A549 (cell line): ENCODE results near the gene PDLIM5. TPM values are rescaled to one million over a fixed set of nuclear protein-coding genes. Genes with fewer than 3 reads are reported as not detected.

ENCODE experiments used
- ATAC-seq, 2 experiments: fragments of 200-7000 bp in 1 of 2; fragments of >200 bp in 1 of 2; cut with Nextera tagmentation in 1 of 2; cut with Tn5 transposase in 1 of 2; 3 replicates each; pipeline versions ENCODE4 v1.8.0 to v1.9.1; 2018 to 2020; ENCODE audit warnings: mild to moderate bottlenecking in 1 of 2, moderate library complexity in 1 of 2
- CTCF ChIA-PET: fragments of 300-600 bp; sonication (Branson Sonifier 250); formaldehyde crosslinking; extraction: SDS; loops from one replicate; lab custom pipeline; 2021; ENCODE audit warnings: antibody characterized with exemption, inconsistent platforms; lab: Yijun Ruan, JAX
- POLR2A ChIA-PET: fragments of 350-600 bp; formaldehyde crosslinking; extraction: SDS; loops from one replicate; lab custom pipeline; 2021; ENCODE audit warnings: antibody characterized with exemption, inconsistent platforms; lab: Yijun Ruan, JAX
- DNase-seq, 2 experiments: peaks; one replicate each; pipeline versions ENCODE4 v3.0.0 to v3.0.0-alpha.2; 2011 to 2016; ENCODE audit warnings: low read depth in 1 of 2, low spot score in 1 of 2
- FAIRE-seq: peaks from 2 replicates; lab custom pipeline; 2011; peaks lifted over from hg19 to GRCh38; lab: Jason Lieb, UNC
- H3K27ac ChIP-seq, 2 experiments: fragments of >200 bp; sonication (Bioruptor Twin); formaldehyde crosslinking; 3 replicates each; pipeline ENCODE4 v1.5.1; 2016 to 2017
- H3K4me1 ChIP-seq: fragments of >200 bp; sonication (Bioruptor Twin); formaldehyde crosslinking; 3 replicates; pipeline ENCODE4 v1.6.1; 2016
- H3K4me2 ChIP-seq: fragments of >200 bp; sonication (Bioruptor Twin); formaldehyde crosslinking; 3 replicates; pipeline ENCODE4 v1.6.1; 2016
- H3K4me3 ChIP-seq: fragments of >200 bp; sonication (Bioruptor Twin); formaldehyde crosslinking; 3 replicates; pipeline ENCODE4 v1.5.1; 2016
- H3K9me3 ChIP-seq: fragments of >200 bp; sonication (Bioruptor Twin); formaldehyde crosslinking; 3 replicates; pipeline ENCODE4 v1.6.1; 2016
- CBX2 ChIP-seq: fragments of 200-600 bp; sonication (generic); IDR thresholded peaks from 2 replicates; pipeline ENCODE4 v1.6.1; 2016; ENCODE audit warnings: low read depth, mild to moderate bottlenecking, borderline replicate concordance
- CHD2 ChIP-seq: fragments of 150-350 bp; IDR thresholded peaks from 2 replicates; pipeline ENCODE4 v1.6.1; 2014; ENCODE audit warnings: low read length; ENCODE audit not compliant: partially characterized antibody
- EHMT2 ChIP-seq: fragments of 200-600 bp; sonication (generic); IDR thresholded peaks from 2 replicates; pipeline ENCODE4 v1.6.1; 2016; ENCODE audit warnings: antibody characterized with exemption, low read depth, mild to moderate bottlenecking, moderate library complexity
- EP300 ChIP-seq, 2 experiments: fragments of >200 bp; sonication (Bioruptor Twin); formaldehyde crosslinking; IDR thresholded peaks; 2 replicates in 1 of 2; 3 replicates in 1 of 2; pipeline ENCODE4 v1.6.1; 2016 to 2017
- FOSL2 ChIP-seq, 2 experiments: fragments of 450-650 bp in 1 of 2; fragments of >200 bp in 1 of 2; sonication (Bioruptor Twin) in 1 of 2; formaldehyde crosslinking; IDR thresholded peaks; 2 replicates each; pipeline versions ENCODE4 v1.5.0 to v1.6.1; 2016 to 2020; ENCODE audit warnings: mild to moderate bottlenecking in 1 of 2, moderate library complexity in 1 of 2
- GATA3 ChIP-seq: IDR thresholded peaks from 2 replicates; pipeline ENCODE4 v1.6.1; 2012; ENCODE audit warnings: borderline replicate concordance
- HOXB13 ChIP-seq: fragments of 250-450 bp; sonication (Bioruptor Pico); IDR thresholded peaks from 2 replicates; pipeline ENCODE4 v1.5.0; 2020; ENCODE audit warnings: low read depth, mild to moderate bottlenecking, moderate library complexity
- HOXB5 ChIP-seq: fragments of 250-450 bp; sonication (Bioruptor Pico); IDR thresholded peaks from 2 replicates; pipeline ENCODE4 v1.5.0; 2020; ENCODE audit warnings: mild to moderate bottlenecking, moderate library complexity
- JUNB ChIP-seq: fragments of >200 bp; sonication (Bioruptor Twin); formaldehyde crosslinking; IDR thresholded peaks from 2 replicates; pipeline ENCODE4 v1.6.1; 2016
- MAZ ChIP-seq: fragments of 150-350 bp; IDR thresholded peaks from 2 replicates; pipeline ENCODE4 v1.6.1; 2014; ENCODE audit warnings: antibody characterized with exemption, low read depth, low read length, borderline replicate concordance
- MYC ChIP-seq: IDR thresholded peaks from 2 replicates; pipeline ENCODE4 v1.6.1; 2012; ENCODE audit warnings: mild to moderate bottlenecking, inconsistent platforms, low read length, improper control_type of control experiment, borderline replicate concordance
- NFE2L2 ChIP-seq: fragments of 150-350 bp; conservative IDR thresholded peaks from 2 replicates; pipeline ENCODE4 v1.6.1; 2014; ENCODE audit warnings: low read length
- PHF8 ChIP-seq: fragments of 200-600 bp; sonication (generic); IDR thresholded peaks from 2 replicates; pipeline ENCODE4 v1.6.1; 2016; ENCODE audit warnings: low read depth, mild to moderate bottlenecking, antibody characterized with exemption, moderate library complexity, borderline replicate concordance
- POLR2A ChIP-seq: IDR thresholded peaks from 2 replicates; pipeline ENCODE4 v1.6.1; 2012; ENCODE audit warnings: mild to moderate bottlenecking, low read length
- POLR2AphosphoS2 ChIP-seq: conservative IDR thresholded peaks from 2 replicates; pipeline ENCODE4 v1.6.1; 2012; ENCODE audit warnings: low read length, improper control_type of control experiment, inconsistent platforms
- RAD21 ChIP-seq, 2 experiments: fragments of >200 bp in 1 of 2; sonication (Bioruptor Twin) in 1 of 2; formaldehyde crosslinking in 1 of 2; IDR thresholded peaks in 1 of 2; conservative IDR thresholded peaks in 1 of 2; 2 replicates in 1 of 2; 3 replicates in 1 of 2; pipeline ENCODE4 v1.6.1; 2012 to 2018; ENCODE audit warnings: inconsistent platforms in 1 of 2
- RARB ChIP-seq: fragments of 250-450 bp; sonication (Bioruptor Pico); IDR thresholded peaks from 2 replicates; pipeline ENCODE4 v1.8.0; 2021; ENCODE audit warnings: mild to moderate bottlenecking, moderate library complexity
- RFX5 ChIP-seq: fragments of 450-650 bp; IDR thresholded peaks from 2 replicates; pipeline ENCODE4 v1.7.1; 2014; ENCODE audit warnings: antibody characterized with exemption, mild to moderate bottlenecking, moderate library complexity
- TFCP2L1 ChIP-seq: fragments of 250-450 bp; sonication (Bioruptor Pico); IDR thresholded peaks from 2 replicates; pipeline ENCODE4 v1.5.0; 2021; ENCODE audit warnings: mild to moderate bottlenecking
- TP53 ChIP-seq: fragments of 250-450 bp; sonication (Bioruptor Pico); IDR thresholded peaks from 2 replicates; pipeline ENCODE4 v1.5.0; 2021; ENCODE audit warnings: mild to moderate bottlenecking, moderate library complexity
- ZC3H11A ChIP-seq: fragments of 450-650 bp; IDR thresholded peaks from 2 replicates; pipeline ENCODE4 v1.6.1; 2014; ENCODE audit warnings: antibody characterized with exemption, mild to moderate bottlenecking
- ZSCAN20 ChIP-seq: fragments of 250-450 bp; sonication (Bioruptor Pico); IDR thresholded peaks from 2 replicates; pipeline ENCODE4 v1.8.0; 2022; ENCODE audit warnings: mild to moderate bottlenecking, moderate library complexity
- WGBS: methylation state at CpG from one replicate; pipeline ENCODE4 v1.1.6; 2017; ENCODE audit errors: missing lambda C conversion rate; 5-methylcytosine and 5-hydroxymethylcytosine counted together
- polyA plus RNA-seq, 4 experiments: library from polyadenylated mRNA; depleted of rRNA in 3 of 4; stranded (reverse); fragments of >200 nt; fragmentation: RNase III in 1 of 4; extraction: RNeasy Plus Mini Kit Qiagen cat#74134 plus additional on column Dnase treatment in 1 of 4; gene quantifications; 2 replicates in 3 of 4; 3 replicates in 1 of 4; pipeline ENCODE4 v1.2.3, GENCODE V29; 2011 to 2017
- TF ChIP-seq, protein P1 (sequence below): IDR thresholded peaks from 2 replicates; pipeline ENCODE4 v1.6.1; 2012
- TF ChIP-seq, protein P2 (sequence below): fragments of 200-600 bp; sonication (generic); IDR thresholded peaks from 2 replicates; pipeline ENCODE4 v1.6.1; 2016; ENCODE audit warnings: antibody characterized with exemption, mild to moderate bottlenecking, moderate library complexity
- TF ChIP-seq, protein P3 (sequence below): fragments of 250-450 bp; sonication (Bioruptor Pico); IDR thresholded peaks from 2 replicates; pipeline ENCODE4 v1.5.0; 2021; ENCODE audit warnings: mild to moderate bottlenecking, moderate library complexity, borderline replicate concordance
- TF ChIP-seq, protein P4 (sequence below): fragments of >200 bp; sonication (Bioruptor Twin); formaldehyde crosslinking; IDR thresholded peaks from 3 replicates; pipeline ENCODE4 v1.5.1; 2016
- TF ChIP-seq, protein P5 (sequence below): IDR thresholded peaks from 2 replicates; pipeline ENCODE4 v1.6.1; 2012
- TF ChIP-seq, protein P6 (sequence below): fragments of 150-350 bp; IDR thresholded peaks from 2 replicates; pipeline ENCODE4 v1.6.1; 2014; ENCODE audit warnings: low read depth, mild to moderate bottlenecking, low read length

PDLIM5 gene
- polyA plus RNA-seq, 2 of the 4 experiments (the other 2 are of a cell fraction), result 54.2 to 242 TPM

DNA sequence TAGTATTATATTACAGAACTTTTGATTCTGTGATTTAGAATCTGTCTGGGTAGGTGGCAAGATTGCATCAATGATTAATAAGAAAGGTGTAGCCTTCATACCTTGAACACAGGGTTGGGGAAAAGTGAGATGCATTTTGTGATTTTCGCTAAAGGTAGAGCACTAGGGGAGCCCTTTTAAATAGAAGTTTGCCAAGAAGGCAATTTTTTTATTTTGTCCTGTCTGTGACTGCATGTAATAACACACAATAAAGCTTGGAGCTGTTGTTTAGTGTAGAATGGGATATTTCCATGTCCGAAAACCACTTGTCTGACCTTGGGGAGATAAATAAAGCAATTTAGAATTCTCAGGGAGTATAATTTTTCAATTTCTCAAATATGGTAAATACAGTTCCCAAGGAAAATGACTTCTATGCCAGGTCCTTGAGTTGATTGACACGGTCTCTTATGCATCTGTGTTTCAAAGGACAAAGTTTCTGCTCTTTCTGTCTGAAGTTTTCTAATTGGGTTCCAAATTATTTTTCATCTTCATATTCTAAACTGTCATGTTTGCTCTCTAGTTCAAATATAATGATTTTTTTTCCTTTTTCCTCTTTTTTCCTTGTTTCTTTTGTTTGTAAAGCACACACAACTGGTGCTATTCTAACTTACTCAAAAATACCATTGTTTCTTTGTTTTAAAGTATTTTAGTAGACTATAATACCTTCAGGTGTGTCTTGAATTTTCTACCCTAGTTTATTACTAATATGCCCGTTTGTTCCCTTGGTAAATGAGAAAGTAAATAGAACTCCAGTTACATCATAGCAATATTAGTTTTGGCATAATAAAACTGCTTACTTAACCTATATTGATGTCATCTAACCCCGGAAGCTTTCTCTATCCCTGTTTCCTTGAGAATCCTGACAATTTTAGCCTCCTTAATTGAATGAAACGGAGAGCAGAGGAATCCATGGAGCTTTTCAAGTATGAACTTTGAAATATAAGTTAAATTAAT, 218.2 kb downstream of the PDLIM5 start:
- CTCF ChIA-PET, result interaction anchor here (0.8 to 1.3 kb wide), 2 partner anchors 62 to 72 kb away, joined by 3 to 5 read pairs; no protein-coding TSS in a partner anchor
- POLR2A ChIA-PET, result no interaction called here
- DNase-seq, result peak; percentile 33 to 89
- 10% methylated on average over 6 of the region's 6 CpGs for WGBS
- Histone ChIP-seq H3K27ac (peak overlapping the region; percentile 74 to 84), H3K4me1 (peaks cover 71% of the 10 kb centered on the region), H3K4me3 (no peak overlapping the region; the same call in 2 of the 3 replicates), H3K9me3 (no peaks in the 10 kb centered on the region), H3K4me2 (peak overlapping the region; percentile 66)
- FAIRE-seq, result peak; percentile 93
- peak; percentile 40 to 41; a peak in 5 of 6 replicates for ATAC-seq
- TF ChIP-seq, protein P1, sequence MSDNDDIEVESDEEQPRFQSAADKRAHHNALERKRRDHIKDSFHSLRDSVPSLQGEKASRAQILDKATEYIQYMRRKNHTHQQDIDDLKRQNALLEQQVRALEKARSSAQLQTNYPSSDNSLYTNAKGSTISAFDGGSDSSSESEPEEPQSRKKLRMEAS, result 0 out of 2 replicates have a peak, but pooled peaks have one; percentile 14
- TF ChIP-seq, protein P2, sequence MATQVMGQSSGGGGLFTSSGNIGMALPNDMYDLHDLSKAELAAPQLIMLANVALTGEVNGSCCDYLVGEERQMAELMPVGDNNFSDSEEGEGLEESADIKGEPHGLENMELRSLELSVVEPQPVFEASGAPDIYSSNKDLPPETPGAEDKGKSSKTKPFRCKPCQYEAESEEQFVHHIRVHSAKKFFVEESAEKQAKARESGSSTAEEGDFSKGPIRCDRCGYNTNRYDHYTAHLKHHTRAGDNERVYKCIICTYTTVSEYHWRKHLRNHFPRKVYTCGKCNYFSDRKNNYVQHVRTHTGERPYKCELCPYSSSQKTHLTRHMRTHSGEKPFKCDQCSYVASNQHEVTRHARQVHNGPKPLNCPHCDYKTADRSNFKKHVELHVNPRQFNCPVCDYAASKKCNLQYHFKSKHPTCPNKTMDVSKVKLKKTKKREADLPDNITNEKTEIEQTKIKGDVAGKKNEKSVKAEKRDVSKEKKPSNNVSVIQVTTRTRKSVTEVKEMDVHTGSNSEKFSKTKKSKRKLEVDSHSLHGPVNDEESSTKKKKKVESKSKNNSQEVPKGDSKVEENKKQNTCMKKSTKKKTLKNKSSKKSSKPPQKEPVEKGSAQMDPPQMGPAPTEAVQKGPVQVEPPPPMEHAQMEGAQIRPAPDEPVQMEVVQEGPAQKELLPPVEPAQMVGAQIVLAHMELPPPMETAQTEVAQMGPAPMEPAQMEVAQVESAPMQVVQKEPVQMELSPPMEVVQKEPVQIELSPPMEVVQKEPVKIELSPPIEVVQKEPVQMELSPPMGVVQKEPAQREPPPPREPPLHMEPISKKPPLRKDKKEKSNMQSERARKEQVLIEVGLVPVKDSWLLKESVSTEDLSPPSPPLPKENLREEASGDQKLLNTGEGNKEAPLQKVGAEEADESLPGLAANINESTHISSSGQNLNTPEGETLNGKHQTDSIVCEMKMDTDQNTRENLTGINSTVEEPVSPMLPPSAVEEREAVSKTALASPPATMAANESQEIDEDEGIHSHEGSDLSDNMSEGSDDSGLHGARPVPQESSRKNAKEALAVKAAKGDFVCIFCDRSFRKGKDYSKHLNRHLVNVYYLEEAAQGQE, result no peak
- 0 out of 2 replicates have a peak, but pooled peaks have one; percentile 16 for TF ChIP-seq HOXB5 (CRISPR knock-in tag)
- TF ChIP-seq MAZ, result no peak
- TF ChIP-seq CHD2, result no peak
- TF ChIP-seq RFX5, result no peak
- no peak for TF ChIP-seq ZC3H11A
- TF ChIP-seq EHMT2, result no peak
- TF ChIP-seq EP300 (IDR thresholded peaks at IDR 0.05), result peak; percentile 49 to 90
- TF ChIP-seq RAD21 (conservative IDR thresholded peaks at IDR 0.05 in 1 of 2, IDR thresholded peaks at IDR 0.05 in 1 of 2), result peak; percentile 21 to 48; a peak in 3 of 5 replicates
- no peak for TF ChIP-seq TFCP2L1 (CRISPR knock-in tag)
- 0 out of 2 replicates have a peak, but pooled peaks have one; percentile 49 for TF ChIP-seq RARB (CRISPR knock-in tag)
- no peak for TF ChIP-seq FOSL2 (IDR thresholded peaks at IDR 0.05)
- peak; percentile 61; the same call in 1 of the 2 replicates for TF ChIP-seq FOSL2 (CRISPR knock-in tag; IDR thresholded peaks at IDR 0.05)
- no peak for TF ChIP-seq CBX2
- TF ChIP-seq MYC, result no peak
- no peak for TF ChIP-seq TP53 (CRISPR knock-in tag)
- TF ChIP-seq, protein P3, sequence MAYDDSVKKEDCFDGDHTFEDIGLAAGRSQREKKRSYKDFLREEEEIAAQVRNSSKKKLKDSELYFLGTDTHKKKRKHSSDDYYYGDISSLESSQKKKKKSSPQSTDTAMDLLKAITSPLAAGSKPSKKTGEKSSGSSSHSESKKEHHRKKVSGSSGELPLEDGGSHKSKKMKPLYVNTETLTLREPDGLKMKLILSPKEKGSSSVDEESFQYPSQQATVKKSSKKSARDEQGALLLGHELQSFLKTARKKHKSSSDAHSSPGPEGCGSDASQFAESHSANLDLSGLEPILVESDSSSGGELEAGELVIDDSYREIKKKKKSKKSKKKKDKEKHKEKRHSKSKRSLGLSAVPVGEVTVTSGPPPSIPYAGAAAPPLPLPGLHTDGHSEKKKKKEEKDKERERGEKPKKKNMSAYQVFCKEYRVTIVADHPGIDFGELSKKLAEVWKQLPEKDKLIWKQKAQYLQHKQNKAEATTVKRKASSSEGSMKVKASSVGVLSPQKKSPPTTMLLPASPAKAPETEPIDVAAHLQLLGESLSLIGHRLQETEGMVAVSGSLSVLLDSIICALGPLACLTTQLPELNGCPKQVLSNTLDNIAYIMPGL (CRISPR knock-in tag), result peak; percentile 39; the same call in 1 of the 2 replicates
- TF ChIP-seq GATA3, result peak; percentile 93
- TF ChIP-seq ZSCAN20 (CRISPR knock-in tag), result 0 out of 2 replicates have a peak, but pooled peaks have one; percentile 63
- TF ChIP-seq HOXB13 (CRISPR knock-in tag), result peak; percentile 56; the same call in 1 of the 2 replicates
- TF ChIP-seq POLR2A, result no peak
- TF ChIP-seq, protein P4, sequence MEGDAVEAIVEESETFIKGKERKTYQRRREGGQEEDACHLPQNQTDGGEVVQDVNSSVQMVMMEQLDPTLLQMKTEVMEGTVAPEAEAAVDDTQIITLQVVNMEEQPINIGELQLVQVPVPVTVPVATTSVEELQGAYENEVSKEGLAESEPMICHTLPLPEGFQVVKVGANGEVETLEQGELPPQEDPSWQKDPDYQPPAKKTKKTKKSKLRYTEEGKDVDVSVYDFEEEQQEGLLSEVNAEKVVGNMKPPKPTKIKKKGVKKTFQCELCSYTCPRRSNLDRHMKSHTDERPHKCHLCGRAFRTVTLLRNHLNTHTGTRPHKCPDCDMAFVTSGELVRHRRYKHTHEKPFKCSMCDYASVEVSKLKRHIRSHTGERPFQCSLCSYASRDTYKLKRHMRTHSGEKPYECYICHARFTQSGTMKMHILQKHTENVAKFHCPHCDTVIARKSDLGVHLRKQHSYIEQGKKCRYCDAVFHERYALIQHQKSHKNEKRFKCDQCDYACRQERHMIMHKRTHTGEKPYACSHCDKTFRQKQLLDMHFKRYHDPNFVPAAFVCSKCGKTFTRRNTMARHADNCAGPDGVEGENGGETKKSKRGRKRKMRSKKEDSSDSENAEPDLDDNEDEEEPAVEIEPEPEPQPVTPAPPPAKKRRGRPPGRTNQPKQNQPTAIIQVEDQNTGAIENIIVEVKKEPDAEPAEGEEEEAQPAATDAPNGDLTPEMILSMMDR, result no peak
- TF ChIP-seq, protein P5, sequence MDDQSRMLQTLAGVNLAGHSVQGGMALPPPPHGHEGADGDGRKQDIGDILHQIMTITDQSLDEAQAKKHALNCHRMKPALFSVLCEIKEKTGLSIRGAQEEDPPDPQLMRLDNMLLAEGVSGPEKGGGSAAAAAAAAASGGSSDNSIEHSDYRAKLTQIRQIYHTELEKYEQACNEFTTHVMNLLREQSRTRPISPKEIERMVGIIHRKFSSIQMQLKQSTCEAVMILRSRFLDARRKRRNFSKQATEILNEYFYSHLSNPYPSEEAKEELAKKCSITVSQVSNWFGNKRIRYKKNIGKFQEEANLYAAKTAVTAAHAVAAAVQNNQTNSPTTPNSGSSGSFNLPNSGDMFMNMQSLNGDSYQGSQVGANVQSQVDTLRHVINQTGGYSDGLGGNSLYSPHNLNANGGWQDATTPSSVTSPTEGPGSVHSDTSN, result 0 out of 2 replicates have a peak, but pooled peaks have one; percentile 49
- no peak for TF ChIP-seq NFE2L2
- TF ChIP-seq PHF8, result no peak
- peak; percentile 66 for TF ChIP-seq JUNB
- 0 out of 2 replicates have a peak, but pooled peaks have one; percentile 73 for TF ChIP-seq POLR2AphosphoS2
- TF ChIP-seq, protein P6, sequence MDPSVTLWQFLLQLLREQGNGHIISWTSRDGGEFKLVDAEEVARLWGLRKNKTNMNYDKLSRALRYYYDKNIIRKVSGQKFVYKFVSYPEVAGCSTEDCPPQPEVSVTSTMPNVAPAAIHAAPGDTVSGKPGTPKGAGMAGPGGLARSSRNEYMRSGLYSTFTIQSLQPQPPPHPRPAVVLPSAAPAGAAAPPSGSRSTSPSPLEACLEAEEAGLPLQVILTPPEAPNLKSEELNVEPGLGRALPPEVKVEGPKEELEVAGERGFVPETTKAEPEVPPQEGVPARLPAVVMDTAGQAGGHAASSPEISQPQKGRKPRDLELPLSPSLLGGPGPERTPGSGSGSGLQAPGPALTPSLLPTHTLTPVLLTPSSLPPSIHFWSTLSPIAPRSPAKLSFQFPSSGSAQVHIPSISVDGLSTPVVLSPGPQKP, result no peak
